HepG2 (cell line): Measurements from ENCODE around the gene C10orf71. TPM values are rescaled to one million over a fixed set of nuclear protein-coding genes. Genes with fewer than 3 reads are reported as not detected.

Experiments used
- CBFB ChIP-seq: sonication (generic); formaldehyde crosslinking; IDR thresholded peaks from 2 replicates; pipeline ENCODE4 v1.4.0; 2020; ENCODE audit warnings: missing genetic modification reagents
- GMEB1 ChIP-seq: sonication (generic); formaldehyde crosslinking; IDR thresholded peaks from 2 replicates; pipeline ENCODE4 v1.5.1; 2020; ENCODE audit warnings: missing genetic modification reagents, mild to moderate bottlenecking, borderline replicate concordance
- LBX2 ChIP-seq: sonication (generic); formaldehyde crosslinking; IDR thresholded peaks from 2 replicates; pipeline ENCODE4 v1.5.0; 2020; ENCODE audit warnings: missing genetic modification reagents, mild to moderate bottlenecking, borderline replicate concordance
- MAFK ChIP-seq, 2 experiments: IDR thresholded peaks in 1 of 2; conservative IDR thresholded peaks in 1 of 2; 2 replicates each; pipeline ENCODE4 v1.6.1; 2011; ENCODE audit warnings: improper control_type of control experiment in 2 of 2, low read length in 2 of 2
- MED1 ChIP-seq: sonication (generic); formaldehyde crosslinking; IDR thresholded peaks from 2 replicates; pipeline ENCODE4 v1.4.0; 2020; ENCODE audit warnings: missing genetic modification reagents
- SP2 ChIP-seq: sonication (generic); formaldehyde crosslinking; IDR thresholded peaks from 2 replicates; pipeline ENCODE4 v1.5.1; 2020; ENCODE audit warnings: mild to moderate bottlenecking, missing genetic modification reagents
- THRA ChIP-seq: sonication (generic); formaldehyde crosslinking; IDR thresholded peaks from 2 replicates; pipeline ENCODE4 v1.4.0; 2020; ENCODE audit warnings: missing genetic modification reagents, borderline replicate concordance
- ZBTB42 ChIP-seq: sonication (generic); formaldehyde crosslinking; IDR thresholded peaks from 2 replicates; pipeline ENCODE4 v1.5.0; 2020; ENCODE audit warnings: mild to moderate bottlenecking, missing genetic modification reagents
- ZGPAT ChIP-seq: IDR thresholded peaks from 2 replicates; pipeline ENCODE4 v1.6.1; 2016; ENCODE audit warnings: mild to moderate bottlenecking
- ZNF12 ChIP-seq: sonication (generic); formaldehyde crosslinking; IDR thresholded peaks from 2 replicates; pipeline ENCODE4 v1.5.0; 2020; ENCODE audit warnings: missing genetic modification reagents
- ZNF354B ChIP-seq: sonication (generic); formaldehyde crosslinking; IDR thresholded peaks from 2 replicates; pipeline ENCODE4 v1.8.0; 2022; ENCODE audit warnings: mild to moderate bottlenecking, missing genetic modification reagents
- ZNF44 ChIP-seq: sonication (generic); formaldehyde crosslinking; IDR thresholded peaks from 2 replicates; pipeline ENCODE4 v1.5.1; 2020; ENCODE audit warnings: mild to moderate bottlenecking, missing genetic modification reagents
- ZNF674 ChIP-seq: sonication (generic); formaldehyde crosslinking; IDR thresholded peaks from 2 replicates; pipeline ENCODE4 v1.5.0; 2020; ENCODE audit warnings: low read depth, mild to moderate bottlenecking, missing genetic modification reagents
- ZNF790 ChIP-seq: sonication (generic); formaldehyde crosslinking; IDR thresholded peaks from 2 replicates; pipeline ENCODE4 v1.8.0; 2022; ENCODE audit warnings: missing genetic modification reagents, mild to moderate bottlenecking, borderline replicate concordance
- ZSCAN29 ChIP-seq: sonication (generic); formaldehyde crosslinking; conservative IDR thresholded peaks from 2 replicates; pipeline ENCODE4 v1.4.0; 2020; ENCODE audit warnings: mild to moderate bottlenecking, missing genetic modification reagents
- polyA plus RNA-seq, 8 experiments: library from polyadenylated mRNA; depleted of rRNA in 3 of 8; stranded (reverse) in 7 of 8; unstranded in 1 of 8; fragments of >200 nt; fragmentation: Illumina TruSeq in 4 of 8; extraction: Trizol in 4 of 8; gene quantifications; 2 replicates each; pipeline versions ENCODE4 v1.2.1 to v1.2.3, GENCODE V29; 2011 to 2016; ENCODE audit warnings: low read depth in 4 of 8, missing spikeins in 1 of 8, mixed read lengths in 1 of 8; ENCODE audit not compliant: insufficient read depth in 1 of 8
- total RNA-seq, 5 experiments: library from RNA; depleted of rRNA; stranded (reverse); fragments of >200 nt; fragmentation: Illumina TruSeq; extraction: Trizol; gene quantifications; 2 replicates each; pipeline ENCODE4 v1.2.3, GENCODE V29; 2016; ENCODE audit warnings: low read depth in 1 of 5

C10orf71 gene
- total and polyA plus RNA-seq, 2 of the 13 experiments (the other 11 are each of a cell fraction or from before 2014, with no cell fraction given): not detected

GRCh38 chr10:49269523-49269922 lies 29.4 kb upstream of the C10orf71 start (continued):
- TF ChIP-seq MAFK (conservative IDR thresholded peaks at IDR 0.05 in 1 of 2, IDR thresholded peaks at IDR 0.05 in 1 of 2; ENCODE audit: low read length in 2 of 2): no peak
- TF ChIP-seq CBFB (CRISPR knock-in tag): no peak
- TF ChIP-seq ZNF12 (CRISPR knock-in tag): no peak
- TF ChIP-seq LBX2 (CRISPR knock-in tag): no peak
- no peak for TF ChIP-seq SP2 (CRISPR knock-in tag)
- no peak for TF ChIP-seq ZNF790
- TF ChIP-seq THRA: no peak
- TF ChIP-seq ZNF354B: no peak
- no peak for TF ChIP-seq MED1
- TF ChIP-seq ZBTB42 (CRISPR knock-in tag): no peak
- TF ChIP-seq ZNF674: no peak
- TF ChIP-seq ZSCAN29 (CRISPR knock-in tag): no peak
- no peak for TF ChIP-seq GMEB1 (CRISPR knock-in tag)
- TF ChIP-seq ZGPAT (CRISPR knock-in tag): no peak
- no peak for TF ChIP-seq ZNF44 (CRISPR knock-in tag)
- TF ChIP-seq, all 625 proteins: peak for 0
